HG03139 (cell line): Measurements from ENCODE around the gene EIF3B.
"Not testable (repeated sequence)": the region's sequence is repeated elsewhere in the genome, so short reads cannot be mapped to it uniquely, and the experiment has no call there.

ENCODE experiments used
- ATAC-seq: cut with Tn5 transposase; IDR thresholded peaks from one replicate; pipeline ENCODE4 v1.9.1; 2021; ENCODE audit not compliant: unreplicated experiment

Gene EIF3B

DNA sequence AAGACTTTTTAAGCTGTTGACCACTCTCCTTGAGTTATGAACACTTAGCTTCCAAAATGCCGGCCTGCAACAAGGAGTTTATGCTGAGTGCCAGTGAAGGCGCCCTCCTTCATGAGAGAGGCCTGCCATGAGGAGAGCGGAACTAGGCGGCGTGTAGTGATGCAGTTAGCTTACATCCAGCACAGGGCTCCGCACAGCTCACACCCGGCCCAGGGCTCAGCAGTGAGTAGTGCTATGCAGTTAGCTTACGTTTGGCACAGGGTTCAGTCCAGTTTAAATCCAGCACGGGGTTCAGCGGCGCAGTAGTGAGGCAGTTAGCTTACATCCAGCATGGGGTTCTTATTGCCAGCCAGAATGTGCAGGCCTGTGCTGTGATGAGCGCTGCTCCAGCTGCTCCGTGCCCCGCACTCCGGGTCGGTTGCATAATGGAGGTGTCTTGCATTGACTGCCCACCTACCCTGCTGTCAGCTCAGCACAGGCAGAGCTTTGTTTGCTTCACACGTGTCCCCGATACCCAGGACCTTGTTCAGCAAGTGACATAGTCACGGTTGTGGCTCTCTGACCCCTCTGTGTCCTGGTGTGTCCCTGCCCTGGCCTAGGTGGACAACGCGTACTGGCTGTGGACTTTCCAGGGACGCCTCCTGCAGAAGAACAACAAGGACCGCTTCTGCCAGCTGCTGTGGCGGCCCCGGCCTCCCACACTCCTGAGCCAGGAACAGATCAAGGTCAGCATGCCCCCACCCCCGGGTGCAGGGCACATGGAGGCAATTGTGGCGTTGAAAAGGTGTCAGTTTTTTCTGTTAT is 21.9 kb downstream of the EIF3B start:
- ATAC-seq, result no peak

DNA sequence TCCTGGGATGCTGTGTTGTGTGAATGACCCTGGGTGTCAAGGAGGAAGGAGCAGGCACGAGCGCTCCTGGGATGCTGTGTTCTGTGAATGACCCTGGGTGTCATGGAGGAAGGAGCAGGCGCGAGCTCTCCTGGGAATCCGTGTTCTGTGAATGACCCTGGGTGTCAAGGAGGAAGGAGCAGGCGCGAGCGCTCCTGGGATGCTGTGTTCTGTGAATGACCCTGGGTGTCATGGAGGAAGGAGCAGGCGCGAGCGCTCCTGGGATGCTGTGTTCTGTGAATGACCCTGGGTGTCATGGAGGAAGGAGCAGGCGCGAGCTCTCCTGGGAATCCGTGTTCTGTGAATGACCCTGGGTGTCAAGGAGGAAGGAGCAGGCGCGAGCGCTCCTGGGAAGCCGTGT is 22.9 kb downstream of the EIF3B start:
- not testable (repeated sequence) for ATAC-seq

DNA sequence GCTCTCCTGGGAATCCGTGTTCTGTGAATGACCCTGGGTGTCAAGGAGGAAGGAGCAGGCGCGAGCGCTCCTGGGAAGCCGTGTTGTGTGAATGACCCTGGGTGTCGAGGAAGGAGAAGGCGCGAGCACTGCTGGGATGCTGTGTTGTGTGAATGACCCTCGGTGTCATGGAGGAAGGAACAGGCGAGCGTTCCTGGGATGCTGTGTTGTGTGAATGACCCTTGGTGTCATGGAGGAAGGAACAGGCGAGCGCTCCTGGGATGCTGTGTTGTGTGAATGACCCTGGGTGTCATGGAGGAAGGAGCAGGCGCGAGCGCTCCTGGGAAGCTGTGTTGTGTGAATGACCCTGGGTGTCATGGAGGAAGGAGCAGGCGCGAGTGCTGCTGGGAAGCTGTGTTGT is 23.5 kb downstream of the EIF3B start:
- not testable (repeated sequence) for ATAC-seq

DNA sequence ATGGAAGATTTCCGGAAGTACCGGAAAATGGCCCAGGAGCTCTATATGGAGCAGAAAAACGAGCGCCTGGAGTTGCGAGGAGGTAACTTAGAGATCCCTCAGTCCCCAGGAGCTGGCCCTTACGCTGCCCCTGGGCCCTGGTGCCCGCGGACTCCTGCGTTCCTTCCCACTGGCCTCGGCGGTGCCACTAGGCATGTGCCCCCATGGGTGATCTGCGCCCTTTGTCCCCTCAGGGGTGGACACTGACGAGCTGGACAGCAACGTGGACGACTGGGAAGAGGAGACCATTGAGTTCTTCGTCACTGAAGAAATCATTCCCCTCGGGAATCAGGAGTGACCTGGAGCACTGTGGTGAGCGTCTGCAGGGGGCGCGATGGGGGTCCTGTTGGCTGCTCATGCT is 24.5 kb downstream of the EIF3B start:
- ATAC-seq, result no peak

GRCh38 chr7:2379821-2380450 is 25.3 kb downstream of the EIF3B start:
- no peak for ATAC-seq

DNA sequence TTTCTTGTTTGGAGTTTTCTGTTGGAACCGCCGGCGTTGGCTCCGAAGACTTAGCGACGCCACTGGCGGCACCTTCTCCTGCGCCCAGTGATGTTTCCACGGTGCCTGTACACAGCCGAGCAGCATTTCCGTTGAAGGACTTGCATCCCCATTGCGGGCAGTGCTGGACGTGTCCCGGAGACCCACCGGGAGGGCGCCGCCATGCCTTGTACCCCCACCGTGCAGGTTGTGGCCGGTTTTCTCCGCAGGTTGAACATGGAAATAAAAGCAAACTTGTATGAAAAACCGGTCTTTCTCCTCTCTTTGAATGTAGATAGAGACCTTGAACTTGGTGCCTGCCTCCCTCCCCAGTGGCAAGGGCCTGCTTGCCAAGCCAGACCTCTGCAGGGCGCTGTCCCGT is 25.8 kb downstream of the EIF3B start:
- ATAC-seq, result no peak

GRCh38 chr7:2381227-2381626 is 26.6 kb downstream of the EIF3B start:
- ATAC-seq, result no peak

DNA sequence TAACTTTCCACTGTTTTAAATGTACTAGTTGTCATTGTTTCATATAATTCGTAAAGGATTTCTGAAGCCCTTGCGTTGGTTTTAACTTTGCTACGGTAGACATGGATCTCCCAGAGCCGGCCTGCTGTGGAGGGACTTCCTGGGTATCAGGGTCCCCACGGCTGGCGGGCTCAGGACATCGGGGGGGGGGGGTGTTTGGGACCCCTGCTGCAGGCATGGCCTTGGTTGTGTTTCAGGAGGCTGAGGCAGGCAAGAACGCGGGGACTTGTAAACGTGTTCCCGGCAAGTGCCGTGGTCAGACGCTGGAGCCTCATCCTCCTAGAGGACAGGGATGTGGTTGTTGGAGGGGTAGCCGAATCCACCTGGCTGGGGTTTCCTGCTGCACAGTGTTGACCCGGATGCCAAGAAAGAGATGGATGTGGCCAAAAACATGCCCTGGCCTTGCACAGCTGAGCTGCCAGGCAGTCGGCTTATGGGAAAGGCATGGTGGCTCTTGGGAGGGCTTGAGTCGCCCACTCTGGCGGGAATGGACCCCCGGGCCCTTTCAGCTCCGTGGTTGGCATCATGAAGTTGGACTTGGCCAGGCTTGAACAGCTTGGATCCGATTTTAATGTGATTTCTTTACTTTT is 27.4 kb downstream of the EIF3B start:
- ATAC-seq, result no peak

- ATAC-seq, result no peak
Measured at GRCh38 chr7:2383543-2384274, 29.1 kb downstream of the EIF3B start.

DNA sequence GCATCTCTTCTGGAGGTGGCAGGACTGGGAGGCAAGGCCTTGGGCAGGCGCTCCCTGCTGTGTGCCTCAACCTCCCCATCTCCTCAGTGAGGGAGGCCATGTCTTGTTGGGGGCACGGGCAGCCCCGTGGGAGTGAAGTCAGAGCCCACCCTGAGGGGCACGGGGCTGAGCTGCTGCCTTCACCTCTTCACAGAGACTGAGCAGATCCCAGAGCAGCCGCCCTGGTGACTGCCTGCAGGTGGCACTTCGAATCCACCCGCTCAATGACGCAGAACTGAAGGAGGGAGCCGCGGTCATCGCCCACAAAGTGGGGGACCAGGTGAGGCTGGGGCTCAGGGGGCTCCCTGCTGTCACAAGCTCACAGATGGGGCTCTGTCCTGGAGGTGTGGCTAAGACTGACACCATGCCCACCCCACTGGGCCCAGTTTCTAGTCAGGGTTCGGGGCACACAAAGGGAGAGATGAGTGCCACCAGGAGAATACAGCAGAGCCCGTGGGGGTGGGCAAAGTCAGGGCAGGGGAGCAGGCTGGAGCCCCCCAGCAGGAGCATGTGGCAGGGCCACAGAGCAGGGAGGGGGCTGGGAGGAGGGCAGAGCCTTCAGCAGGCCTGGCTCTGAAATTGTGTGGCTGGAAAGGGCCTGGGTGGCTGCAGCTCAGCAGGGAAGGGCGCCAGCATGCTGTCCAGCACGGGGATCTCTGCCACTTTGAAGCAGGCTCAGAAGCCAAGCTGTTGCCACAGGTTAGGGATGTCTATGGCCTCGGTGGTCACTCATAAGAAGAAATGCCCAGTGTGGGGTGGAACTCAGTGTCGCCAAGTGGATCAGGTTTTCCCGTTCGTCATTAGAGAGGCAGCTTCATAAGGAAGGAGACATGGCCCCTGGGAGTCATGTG is 30.0 kb downstream of the EIF3B start:
- ATAC-seq, result no peak

GRCh38 chr7:2386122-2386521 is 31.5 kb downstream of the EIF3B start:
- ATAC-seq, result not testable (repeated sequence)

GRCh38 chr7:2386964-2387669 is 32.5 kb downstream of the EIF3B start:
- ATAC-seq, result no peak

- ATAC-seq, result no peak
Measured at GRCh38 chr7:2387897-2388636, 33.4 kb downstream of the EIF3B start.

DNA sequence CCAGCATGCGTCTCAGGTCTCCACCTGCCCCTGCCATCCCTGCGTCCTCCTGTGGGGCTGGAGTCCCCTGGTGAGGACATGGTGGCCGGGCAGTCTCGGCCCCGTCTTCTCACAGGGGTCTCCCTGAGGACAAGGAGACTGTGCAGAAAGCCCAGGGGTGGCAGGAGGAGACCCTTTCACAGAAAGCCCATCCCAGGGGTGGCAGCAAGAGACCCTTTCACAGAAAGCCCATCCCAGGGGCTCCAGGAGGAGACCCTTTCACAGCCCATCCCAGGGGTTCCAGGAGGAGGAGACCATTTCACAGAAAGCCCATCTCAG is 34.0 kb downstream of the EIF3B start:
- no peak for ATAC-seq

GRCh38 chr7:2390020-2390816 is 35.6 kb downstream of the EIF3B start:
- ATAC-seq, result not testable (repeated sequence)

GRCh38 chr7:2393706-2394105 is 39.1 kb downstream of the EIF3B start:
- no peak for ATAC-seq

DNA sequence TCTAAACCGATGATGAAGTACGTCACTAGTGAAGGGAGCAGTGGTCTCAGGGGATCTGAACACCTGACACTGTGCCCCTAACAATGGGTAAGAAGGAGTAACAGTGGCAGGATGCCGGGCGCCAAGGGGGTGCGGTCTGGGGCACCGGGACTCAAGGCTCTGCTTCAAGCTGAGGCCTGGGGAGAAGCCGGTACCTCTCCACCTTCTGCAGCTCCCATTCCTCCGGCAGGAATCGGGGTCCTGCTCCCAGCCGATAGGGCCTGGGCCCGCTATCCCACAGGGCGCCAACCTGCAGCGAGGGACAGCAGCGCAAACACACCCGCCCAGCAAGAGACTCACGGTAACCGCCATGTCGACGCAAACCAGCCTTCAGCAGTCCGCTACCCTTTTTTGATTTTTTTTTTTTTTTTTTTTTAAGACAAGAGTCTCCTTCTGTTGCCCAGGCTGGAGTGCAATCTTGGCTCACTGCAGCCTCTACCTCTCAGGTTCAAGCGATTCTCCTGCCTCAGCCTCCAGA is 40.0 kb downstream of the EIF3B start:
- no peak for ATAC-seq

- ATAC-seq, result no peak
Measured at GRCh38 chr7:2398506-2398905, 43.9 kb downstream of the EIF3B start.
